Measurements from ENCODE around the gene CHCHD4.

GRCh38 chr3:14132120-14132519, 7.5 kb upstream of the CHCHD4 start:
- TF ChIP-seq CTCF (IDR thresholded peaks at IDR 0.05; ENCODE audit: borderline replicate concordance, extremely low read depth, low read length, poor library complexity, severe bottlenecking) (no peak), EZH2 (IDR thresholded peaks at IDR 0.05; ENCODE audit: borderline replicate concordance, low read depth, low read length, severe bottlenecking) (no peak)

Measured in DND-41 (cell line).